GM12875 (cell line): ENCODE measurements around the gene RHOH.
A peak's percentile ranks its signal among the peaks of the same experiment; 100 is the strongest.

ENCODE experiments used
- H3K4me3 ChIP-seq: one replicate; pipeline ENCODE4 v1.5.1; 2011; ENCODE audit warnings: low read depth, low read length, control low read depth
- TF ChIP-seq, protein P1 (sequence below): IDR thresholded peaks from 2 replicates; pipeline ENCODE4 v1.5.1; 2011; ENCODE audit warnings: low read depth, mild to moderate bottlenecking, control low read depth, inconsistent platforms, low read length, moderate library complexity, borderline replicate concordance; ENCODE audit not compliant: insufficient read depth

Gene RHOH

GRCh38 chr4:40199179-40199670 lies 2.4 kb downstream of the RHOH start:
- H3K4me3 ChIP-seq: peak overlapping the region; percentile 99
- TF ChIP-seq, protein P1, sequence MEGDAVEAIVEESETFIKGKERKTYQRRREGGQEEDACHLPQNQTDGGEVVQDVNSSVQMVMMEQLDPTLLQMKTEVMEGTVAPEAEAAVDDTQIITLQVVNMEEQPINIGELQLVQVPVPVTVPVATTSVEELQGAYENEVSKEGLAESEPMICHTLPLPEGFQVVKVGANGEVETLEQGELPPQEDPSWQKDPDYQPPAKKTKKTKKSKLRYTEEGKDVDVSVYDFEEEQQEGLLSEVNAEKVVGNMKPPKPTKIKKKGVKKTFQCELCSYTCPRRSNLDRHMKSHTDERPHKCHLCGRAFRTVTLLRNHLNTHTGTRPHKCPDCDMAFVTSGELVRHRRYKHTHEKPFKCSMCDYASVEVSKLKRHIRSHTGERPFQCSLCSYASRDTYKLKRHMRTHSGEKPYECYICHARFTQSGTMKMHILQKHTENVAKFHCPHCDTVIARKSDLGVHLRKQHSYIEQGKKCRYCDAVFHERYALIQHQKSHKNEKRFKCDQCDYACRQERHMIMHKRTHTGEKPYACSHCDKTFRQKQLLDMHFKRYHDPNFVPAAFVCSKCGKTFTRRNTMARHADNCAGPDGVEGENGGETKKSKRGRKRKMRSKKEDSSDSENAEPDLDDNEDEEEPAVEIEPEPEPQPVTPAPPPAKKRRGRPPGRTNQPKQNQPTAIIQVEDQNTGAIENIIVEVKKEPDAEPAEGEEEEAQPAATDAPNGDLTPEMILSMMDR: no peak

DNA sequence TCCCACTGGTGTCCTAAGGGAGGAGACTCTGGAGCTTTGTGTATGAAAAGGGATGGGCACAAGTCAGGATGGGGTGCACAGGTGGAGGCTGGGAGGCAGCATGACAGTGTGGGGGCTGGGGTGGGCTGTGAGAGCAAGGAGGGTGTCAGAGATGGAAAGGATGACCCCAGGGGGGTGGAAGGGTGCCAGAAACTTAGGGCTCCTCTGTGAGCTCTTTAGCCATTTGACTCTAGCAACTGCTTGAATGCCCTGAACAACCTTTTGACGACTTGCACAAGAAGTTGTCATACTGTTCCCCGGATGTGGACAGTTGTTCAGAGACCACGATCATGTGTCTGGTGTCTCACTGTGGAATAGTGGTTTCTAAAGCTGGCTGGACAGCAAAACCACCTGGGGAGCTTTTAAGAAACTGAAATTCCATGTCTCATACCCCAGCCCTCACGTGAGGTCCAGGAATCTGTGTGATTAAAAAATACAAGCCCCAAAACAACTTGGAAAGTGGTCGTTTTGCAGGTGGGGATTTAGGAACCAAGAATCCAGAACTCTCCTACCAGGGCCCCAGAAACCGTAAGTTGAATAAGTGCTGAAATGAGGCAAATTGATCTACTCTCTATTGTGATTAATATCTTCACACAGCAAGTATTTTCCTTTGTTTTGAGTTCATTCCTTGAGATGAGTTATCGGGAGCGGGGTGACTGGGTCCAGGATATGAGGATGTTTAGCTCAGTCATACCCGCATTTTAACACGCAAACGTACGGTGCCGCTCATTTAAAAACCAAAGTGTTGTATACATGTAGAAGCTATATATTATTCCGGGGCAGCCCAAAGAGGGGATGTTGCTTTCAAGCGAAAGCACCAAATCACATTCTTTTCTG lies 3.4 kb downstream of the RHOH start:
- H3K4me3 ChIP-seq: peak overlapping the region; percentile 99
- TF ChIP-seq, protein P1: no peak

GRCh38 chr4:40200875-40201801 lies 4.3 kb downstream of the RHOH start:
- TF ChIP-seq, protein P1: no peak
- peak overlapping the region; percentile 99 for H3K4me3 ChIP-seq

GRCh38 chr4:40201898-40202297 lies 5.1 kb downstream of the RHOH start:
- peak overlapping the region; percentile 99 for H3K4me3 ChIP-seq

DNA sequence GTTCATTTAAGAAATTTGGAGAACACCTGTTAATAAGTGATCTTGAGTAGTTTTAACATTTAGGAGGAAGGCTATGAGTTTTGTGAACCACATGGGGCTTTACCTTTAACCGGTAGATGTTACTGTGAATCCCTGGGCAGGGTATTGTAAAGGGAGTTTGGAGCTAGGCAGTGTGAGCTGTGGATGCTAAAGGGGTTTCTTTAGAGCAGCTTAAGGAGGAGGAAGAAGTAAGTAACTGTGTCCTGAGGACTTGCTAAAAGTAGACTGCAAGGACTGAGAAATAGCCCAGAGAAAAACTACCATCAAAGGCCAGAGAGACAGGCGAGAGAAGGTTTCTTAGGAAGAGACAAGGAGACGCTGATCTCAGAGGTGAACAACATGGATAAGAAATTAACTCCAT lies 5.6 kb downstream of the RHOH start:
- H3K4me3 ChIP-seq: peak overlapping the region; percentile 99

More at GRCh38 chr4:40201898-40202297, 5.1 kb downstream of the RHOH start:
- TF ChIP-seq, protein P1: no peak

GRCh38 chr4:40204507-40205258 lies 7.9 kb downstream of the RHOH start:
- TF ChIP-seq, protein P1: no peak
- H3K4me3 ChIP-seq: peak overlapping the region; percentile 47

More for the DNA sequence above, 5.6 kb downstream of the RHOH start:
- TF ChIP-seq, protein P1: no peak
